Testis (tissue), 2 donors: ENCODE measurements around the gene GNAI3.

ENCODE experiments used
- CTCF ChIP-seq, 3 experiments: fragments of 450-650 bp in 2 of 3; fragments of 200-600 bp in 1 of 3; sonication (generic) in 1 of 3; IDR thresholded peaks; one replicate each; pipeline ENCODE4 v1.5.1; 2016 to 2019; ENCODE audit warnings: antibody characterized with exemption in 3 of 3, mild to moderate bottlenecking in 2 of 3, moderate library complexity in 1 of 3
- POLR2A ChIP-seq: fragments of 450-650 bp; IDR thresholded peaks from one replicate; pipeline ENCODE4 v1.6.1; 2017; ENCODE audit warnings: antibody characterized with exemption, mild to moderate bottlenecking, moderate library complexity

- TF ChIP-seq CTCF (IDR thresholded peaks at IDR 0.05) (no peak), POLR2A (no peak)
Observed at GRCh38 chr1:109527846-109528695, 20.3 kb upstream of the GNAI3 start.
